ENCODE measurements around the gene PIGO. TPM values are rescaled to one million over a fixed set of nuclear protein-coding genes. Genes with fewer than 3 reads are reported as not detected.

Gene PIGO
- total and polyA plus RNA-seq, 9 of the 15 experiments (the other 6 are each of a cell fraction or from before 2014, with no cell fraction given): 5.4 to 13.7 (median 9.7) TPM

GRCh38 chr9:35108946-35109575, 12.7 kb upstream of the PIGO start (continued):
- TF ChIP-seq RREB1 (CRISPR knock-in tag; IDR thresholded peaks at IDR 0.05) (no peak), ZBTB17 (CRISPR knock-in tag; IDR thresholded peaks at IDR 0.05) (no peak), ZNF318 (IDR thresholded peaks at IDR 0.05; ENCODE audit: borderline replicate concordance in 1 of 2, low read depth in 1 of 2) (0 out of 4 replicates have a peak, but pooled peaks of 1 of the 2 experiments have one; percentile 61), IRF9 (tag; IDR thresholded peaks at IDR 0.05) (no peak), CEBPG (CRISPR knock-in tag; IDR thresholded peaks at IDR 0.05) (peak; percentile 68), CEBPG (tag; conservative IDR thresholded peaks at IDR 0.05 in 1 of 2, IDR thresholded peaks at IDR 0.05 in 1 of 2) (peak; percentile 52 to 54; a peak in 2 of 4 replicates), SPI1 (IDR thresholded peaks at IDR 0.05; ENCODE audit: borderline replicate concordance, low read depth, low read length) (peak; percentile 92), BRF2 (IDR thresholded peaks at IDR 0.05; ENCODE audit: borderline replicate concordance, insufficient read depth, insufficient read length) (no peak), NCOA6 (IDR thresholded peaks at IDR 0.05) (no peak)

All from K562 (cell line).